GM12878 (cell line): ENCODE results near the gene SLC12A7. TPM values are rescaled to one million over a fixed set of nuclear protein-coding genes. Genes with fewer than 3 reads are reported as not detected.

ENCODE experiments used
- BHLHE40 ChIP-seq, 2 experiments: fragments of 450-650 bp in 1 of 2; IDR thresholded peaks; 2 replicates each; pipeline ENCODE4 v1.6.1; 2011 to 2017; ENCODE audit warnings: low read depth in 2 of 2, borderline replicate concordance in 1 of 2, improper control_type of control experiment in 1 of 2, low read length in 1 of 2, mild to moderate bottlenecking in 1 of 2
- EGR1 ChIP-seq, 2 experiments: IDR thresholded peaks; 1 replicate in 1 of 2; 2 replicates in 1 of 2; pipeline ENCODE4 v1.6.1; 2011 to 2012; ENCODE audit warnings: low read depth in 2 of 2, low read length in 2 of 2, borderline replicate concordance in 1 of 2, mild to moderate bottlenecking in 1 of 2, moderate library complexity in 1 of 2
- SMC3 ChIP-seq: IDR thresholded peaks from 2 replicates; pipeline ENCODE4 v1.6.1; 2011; ENCODE audit warnings: low read length, improper control_type of control experiment, borderline replicate concordance
- TBL1XR1 ChIP-seq: IDR thresholded peaks from 2 replicates; pipeline ENCODE4 v1.6.1; 2012; ENCODE audit warnings: low read depth, low read length, improper control_type of control experiment
- polyA plus RNA-seq, 11 experiments: library from polyadenylated mRNA; depleted of rRNA in 4 of 11; unstranded in 6 of 11; stranded (reverse) in 5 of 11; fragments of >200 nt; fragmentation: Nextera tagmentation in 4 of 11; fragmentation: Illumina TruSeq in 1 of 11; extraction: Ambion mirVana in 4 of 11; extraction: Trizol in 1 of 11; gene quantifications; 1 replicate in 1 of 11; 2 replicates in 10 of 11; pipeline versions ENCODE4 v1.2.1 to v1.2.3, GENCODE V29; 2011 to 2016; ENCODE audit warnings: inconsistent platforms in 2 of 11, missing spikeins in 2 of 11, low read depth in 1 of 11
- total RNA-seq, 4 experiments: library from RNA; depleted of rRNA in 3 of 4; stranded (reverse); fragments of >200 nt in 3 of 4; fragmentation: Illumina TruSeq in 1 of 4; extraction: Trizol in 1 of 4; gene quantifications; 2 replicates each; pipeline versions ENCODE4 v1.2.1 to v1.2.3, GENCODE V29; 2013 to 2021
- TF ChIP-seq, protein P1 (sequence below): fragments of 450-650 bp; IDR thresholded peaks from 2 replicates; pipeline ENCODE4 v1.6.1; 2018; ENCODE audit warnings: borderline replicate concordance, mild to moderate bottlenecking; ENCODE audit not compliant: partially characterized antibody
- TF ChIP-seq, protein P2 (sequence below): fragments of 450-650 bp; IDR thresholded peaks from 2 replicates; pipeline ENCODE4 v1.6.1; 2017; ENCODE audit warnings: mild to moderate bottlenecking, low read depth, inconsistent platforms; ENCODE audit not compliant: poor library complexity, severe bottlenecking
- TF ChIP-seq, protein P3 (sequence below): fragments of 450-650 bp; IDR thresholded peaks from 2 replicates; pipeline ENCODE4 v1.6.1; 2017; ENCODE audit warnings: mild to moderate bottlenecking, moderate library complexity

SLC12A7 gene
- total and polyA plus RNA-seq, 10 of the 15 experiments (the other 5 are each of a cell fraction or from before 2014, with no cell fraction given): 0.10 to 10.0 (median 2.9) TPM

DNA sequence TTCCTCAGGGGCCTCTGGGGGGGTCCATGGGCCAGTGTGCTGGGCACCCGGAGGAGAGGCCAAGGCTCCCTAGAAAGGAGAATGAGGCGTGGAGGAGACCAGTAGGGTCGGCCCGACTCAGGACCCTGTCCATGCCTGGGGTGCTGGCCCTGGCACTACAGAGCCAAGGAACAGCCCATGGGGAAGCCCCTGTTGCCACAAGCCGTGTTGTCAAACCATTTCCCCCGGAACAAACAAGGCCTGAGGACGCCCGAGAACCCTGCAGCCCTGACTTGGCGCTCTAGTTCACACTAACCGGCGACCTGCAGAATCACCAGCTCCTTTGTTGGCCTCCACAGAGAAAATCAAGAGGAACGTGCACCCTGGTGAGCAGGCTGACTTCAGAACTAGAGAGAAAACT lies 41.6 kb upstream of the SLC12A7 start (continued):
- TF ChIP-seq BHLHE40 (IDR thresholded peaks at IDR 0.05; ENCODE audit: borderline replicate concordance in 1 of 2, low read depth in 2 of 2, low read length in 1 of 2) (no peak), SMC3 (no peak), EGR1 (IDR thresholded peaks at IDR 0.05; ENCODE audit: borderline replicate concordance in 1 of 2, low read depth in 2 of 2, low read length in 2 of 2) (no peak), TBL1XR1 (no peak)
- TF ChIP-seq, protein P1, sequence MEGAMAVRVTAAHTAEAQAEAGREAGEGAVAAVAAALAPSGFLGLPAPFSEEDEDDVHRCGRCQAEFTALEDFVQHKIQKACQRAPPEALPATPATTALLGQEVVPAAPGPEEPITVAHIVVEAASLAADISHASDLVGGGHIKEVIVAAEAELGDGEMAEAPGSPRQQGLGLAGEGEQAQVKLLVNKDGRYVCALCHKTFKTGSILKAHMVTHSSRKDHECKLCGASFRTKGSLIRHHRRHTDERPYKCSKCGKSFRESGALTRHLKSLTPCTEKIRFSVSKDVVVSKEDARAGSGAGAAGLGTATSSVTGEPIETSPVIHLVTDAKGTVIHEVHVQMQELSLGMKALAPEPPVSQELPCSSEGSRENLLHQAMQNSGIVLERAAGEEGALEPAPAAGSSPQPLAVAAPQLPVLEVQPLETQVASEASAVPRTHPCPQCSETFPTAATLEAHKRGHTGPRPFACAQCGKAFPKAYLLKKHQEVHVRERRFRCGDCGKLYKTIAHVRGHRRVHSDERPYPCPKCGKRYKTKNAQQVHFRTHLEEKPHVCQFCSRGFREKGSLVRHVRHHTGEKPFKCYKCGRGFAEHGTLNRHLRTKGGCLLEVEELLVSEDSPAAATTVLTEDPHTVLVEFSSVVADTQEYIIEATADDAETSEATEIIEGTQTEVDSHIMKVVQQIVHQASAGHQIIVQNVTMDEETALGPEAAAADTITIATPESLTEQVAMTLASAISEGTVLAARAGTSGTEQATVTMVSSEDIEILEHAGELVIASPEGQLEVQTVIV: no peak
- TF ChIP-seq, protein P2, sequence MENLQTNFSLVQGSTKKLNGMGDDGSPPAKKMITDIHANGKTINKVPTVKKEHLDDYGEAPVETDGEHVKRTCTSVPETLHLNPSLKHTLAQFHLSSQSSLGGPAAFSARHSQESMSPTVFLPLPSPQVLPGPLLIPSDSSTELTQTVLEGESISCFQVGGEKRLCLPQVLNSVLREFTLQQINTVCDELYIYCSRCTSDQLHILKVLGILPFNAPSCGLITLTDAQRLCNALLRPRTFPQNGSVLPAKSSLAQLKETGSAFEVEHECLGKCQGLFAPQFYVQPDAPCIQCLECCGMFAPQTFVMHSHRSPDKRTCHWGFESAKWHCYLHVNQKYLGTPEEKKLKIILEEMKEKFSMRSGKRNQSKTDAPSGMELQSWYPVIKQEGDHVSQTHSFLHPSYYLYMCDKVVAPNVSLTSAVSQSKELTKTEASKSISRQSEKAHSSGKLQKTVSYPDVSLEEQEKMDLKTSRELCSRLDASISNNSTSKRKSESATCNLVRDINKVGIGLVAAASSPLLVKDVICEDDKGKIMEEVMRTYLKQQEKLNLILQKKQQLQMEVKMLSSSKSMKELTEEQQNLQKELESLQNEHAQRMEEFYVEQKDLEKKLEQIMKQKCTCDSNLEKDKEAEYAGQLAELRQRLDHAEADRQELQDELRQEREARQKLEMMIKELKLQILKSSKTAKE: no peak
- TF ChIP-seq, protein P3, sequence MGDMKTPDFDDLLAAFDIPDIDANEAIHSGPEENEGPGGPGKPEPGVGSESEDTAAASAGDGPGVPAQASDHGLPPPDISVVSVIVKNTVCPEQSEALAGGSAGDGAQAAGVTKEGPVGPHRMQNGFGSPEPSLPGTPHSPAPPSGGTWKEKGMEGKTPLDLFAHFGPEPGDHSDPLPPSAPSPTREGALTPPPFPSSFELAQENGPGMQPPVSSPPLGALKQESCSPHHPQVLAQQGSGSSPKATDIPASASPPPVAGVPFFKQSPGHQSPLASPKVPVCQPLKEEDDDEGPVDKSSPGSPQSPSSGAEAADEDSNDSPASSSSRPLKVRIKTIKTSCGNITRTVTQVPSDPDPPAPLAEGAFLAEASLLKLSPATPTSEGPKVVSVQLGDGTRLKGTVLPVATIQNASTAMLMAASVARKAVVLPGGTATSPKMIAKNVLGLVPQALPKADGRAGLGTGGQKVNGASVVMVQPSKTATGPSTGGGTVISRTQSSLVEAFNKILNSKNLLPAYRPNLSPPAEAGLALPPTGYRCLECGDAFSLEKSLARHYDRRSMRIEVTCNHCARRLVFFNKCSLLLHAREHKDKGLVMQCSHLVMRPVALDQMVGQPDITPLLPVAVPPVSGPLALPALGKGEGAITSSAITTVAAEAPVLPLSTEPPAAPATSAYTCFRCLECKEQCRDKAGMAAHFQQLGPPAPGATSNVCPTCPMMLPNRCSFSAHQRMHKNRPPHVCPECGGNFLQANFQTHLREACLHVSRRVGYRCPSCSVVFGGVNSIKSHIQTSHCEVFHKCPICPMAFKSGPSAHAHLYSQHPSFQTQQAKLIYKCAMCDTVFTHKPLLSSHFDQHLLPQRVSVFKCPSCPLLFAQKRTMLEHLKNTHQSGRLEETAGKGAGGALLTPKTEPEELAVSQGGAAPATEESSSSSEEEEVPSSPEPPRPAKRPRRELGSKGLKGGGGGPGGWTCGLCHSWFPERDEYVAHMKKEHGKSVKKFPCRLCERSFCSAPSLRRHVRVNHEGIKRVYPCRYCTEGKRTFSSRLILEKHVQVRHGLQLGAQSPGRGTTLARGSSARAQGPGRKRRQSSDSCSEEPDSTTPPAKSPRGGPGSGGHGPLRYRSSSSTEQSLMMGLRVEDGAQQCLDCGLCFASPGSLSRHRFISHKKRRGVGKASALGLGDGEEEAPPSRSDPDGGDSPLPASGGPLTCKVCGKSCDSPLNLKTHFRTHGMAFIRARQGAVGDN: no peak
